Glomerular visceral epithelial cell (primary cell): ENCODE measurements around the gene SUCLG1.
"Not testable (repeated sequence)": the region's sequence is repeated elsewhere in the genome, so short reads cannot be mapped to it uniquely, and the experiment has no call there.

ENCODE experiments used
- DNase-seq: peaks from one replicate; pipeline ENCODE4 v3.0.0-alpha.2; 2016; ENCODE audit errors: extremely low spot score

Gene SUCLG1

DNA sequence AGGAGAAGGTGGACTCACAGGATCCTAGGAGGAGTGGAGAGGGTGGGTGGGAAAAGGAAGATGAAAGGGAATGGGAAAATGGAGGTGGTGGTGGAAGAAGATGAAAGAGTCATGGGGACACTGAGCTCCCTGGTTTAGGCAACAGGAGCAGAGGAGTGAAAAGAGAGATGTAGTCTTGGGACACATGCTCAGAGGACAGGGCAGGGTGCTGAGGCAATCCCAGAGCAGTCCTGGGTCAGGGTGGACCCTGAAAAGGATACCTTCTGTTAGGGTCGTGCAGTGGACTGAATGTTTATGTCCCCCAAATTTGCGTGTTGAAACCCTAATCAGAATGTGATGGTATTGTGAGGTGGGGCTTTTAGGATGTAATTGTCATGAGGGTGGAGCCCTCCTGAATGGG lies 37.9 kb downstream of the SUCLG1 start:
- no peak for DNase-seq

DNA sequence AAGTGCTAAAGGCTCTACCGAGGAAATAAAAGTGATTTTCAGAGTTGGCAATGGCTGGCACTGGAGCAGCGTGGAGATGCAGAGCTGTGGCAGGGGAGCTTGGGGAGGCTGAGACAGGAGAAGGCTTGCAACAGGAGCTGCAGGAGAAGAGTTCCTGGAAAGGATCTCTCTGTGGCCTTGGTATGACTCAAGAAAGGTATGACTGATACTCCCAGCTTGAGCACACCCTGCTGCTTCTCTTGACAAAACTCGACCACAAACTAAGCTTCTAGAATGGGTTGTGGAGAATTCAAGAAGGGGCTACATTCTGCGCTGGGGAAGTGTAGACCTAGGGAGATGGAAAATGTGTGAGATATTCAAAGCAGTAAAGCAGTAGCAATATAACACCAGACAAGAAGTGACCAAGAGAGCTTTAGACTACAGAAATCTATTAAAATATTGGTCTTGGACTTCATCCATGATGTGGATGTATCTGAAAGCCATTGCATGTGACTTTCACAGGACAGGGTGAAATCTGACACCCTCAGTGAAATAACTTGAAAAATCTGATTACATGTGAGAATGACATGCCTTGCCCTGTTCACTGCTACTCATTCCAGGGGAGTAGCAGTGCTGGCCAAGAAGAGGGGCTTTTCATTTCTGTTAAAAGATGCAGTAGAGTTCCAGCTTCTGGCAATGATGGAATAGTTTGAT lies 41.5 kb downstream of the SUCLG1 start:
- DNase-seq = no peak

DNA sequence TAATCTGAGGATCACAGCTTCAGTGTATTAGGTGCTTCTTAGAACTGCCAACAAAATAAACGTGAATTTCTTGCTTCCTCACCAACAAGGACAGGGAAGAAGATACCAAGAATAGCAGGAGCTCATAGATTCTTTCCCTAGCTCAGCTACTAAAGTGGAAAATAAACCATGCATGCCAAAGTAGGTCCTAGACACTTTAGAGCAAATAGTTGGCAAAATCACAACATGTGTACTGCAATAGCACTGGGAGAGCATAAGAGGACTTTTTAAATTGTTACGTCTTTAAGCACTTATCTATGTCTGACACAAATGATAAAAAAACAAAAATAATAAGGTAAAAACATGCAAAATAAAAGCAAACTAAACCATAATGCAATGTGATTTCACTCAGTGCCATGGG lies 49.5 kb downstream of the SUCLG1 start:
- no peak for DNase-seq

DNA sequence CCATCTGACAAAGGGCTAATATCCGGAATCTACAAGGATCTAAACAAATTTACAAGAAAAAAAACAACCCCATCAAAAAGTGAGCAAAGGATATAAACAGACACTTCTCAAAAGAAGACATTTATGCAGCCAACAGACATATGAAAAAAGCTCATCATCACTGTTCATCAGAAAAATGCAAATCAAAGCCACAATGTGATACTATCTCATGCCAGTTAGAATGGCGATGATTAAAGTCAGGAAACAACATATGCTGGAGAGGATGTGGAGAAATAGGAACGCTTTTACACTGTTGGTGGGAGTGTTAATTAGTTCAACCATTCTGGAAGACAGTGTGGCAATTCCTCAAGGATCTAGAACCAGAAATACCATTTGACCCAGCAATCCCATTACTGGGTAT lies 57.0 kb downstream of the SUCLG1 start:
- DNase-seq = not testable (repeated sequence)

DNA sequence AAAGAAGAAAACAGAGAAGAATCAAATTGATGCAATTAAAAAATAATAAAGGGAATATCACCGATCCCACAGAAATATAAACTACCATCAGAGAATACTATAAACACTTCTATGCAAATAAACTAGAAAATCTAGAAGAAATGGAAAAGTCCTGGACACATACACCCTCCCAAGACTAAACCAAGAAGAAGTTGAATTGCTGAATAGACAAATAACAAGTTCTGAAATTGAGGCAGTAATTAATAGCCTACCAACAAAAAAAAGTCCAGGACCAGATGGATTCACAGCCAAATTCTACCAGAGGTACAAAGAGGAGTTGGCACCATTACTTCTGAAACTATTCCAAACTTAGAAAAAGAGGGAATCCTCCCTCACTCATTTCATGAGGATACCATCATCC lies 59.2 kb downstream of the SUCLG1 start:
- not testable (repeated sequence) for DNase-seq

DNA sequence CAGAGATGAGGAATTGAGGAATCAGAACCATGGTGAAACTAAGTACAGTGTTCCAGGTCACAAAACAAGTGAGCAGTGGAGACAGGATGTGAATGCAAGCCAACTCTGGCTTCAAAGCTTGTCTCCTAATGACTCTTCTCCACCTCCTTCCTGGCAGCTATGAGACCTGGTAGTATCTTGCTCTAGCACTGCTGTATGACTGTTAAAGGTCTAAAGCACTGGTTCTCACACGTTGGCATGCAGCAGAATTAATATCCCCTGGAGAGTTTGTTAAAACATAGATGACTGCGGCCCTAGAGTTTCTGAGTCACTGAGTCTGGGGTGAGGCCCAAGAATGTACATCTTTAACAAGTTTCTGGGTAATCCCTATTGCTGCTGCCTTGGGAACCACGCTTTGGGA lies 63.3 kb downstream of the SUCLG1 start:
- peak; percentile 2 for DNase-seq

DNA sequence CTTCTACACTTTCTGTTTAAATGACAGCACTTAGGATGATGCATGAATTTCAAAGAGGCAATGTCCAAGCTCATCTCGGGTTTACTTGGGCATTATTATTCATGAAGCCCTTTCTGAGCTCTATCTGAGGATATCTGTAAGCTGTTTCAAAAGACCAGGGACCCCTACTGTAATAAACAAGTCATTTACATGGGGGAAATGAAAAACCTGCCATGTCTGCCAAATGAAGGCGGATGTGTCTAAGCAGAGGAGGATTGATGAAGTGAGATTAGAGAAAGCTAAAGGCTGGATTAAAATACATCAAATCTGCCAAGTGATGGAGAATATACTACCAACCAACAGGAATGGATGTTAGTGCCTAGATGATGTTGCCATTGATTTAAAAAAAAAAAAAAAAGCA lies 64.5 kb downstream of the SUCLG1 start:
- DNase-seq = no peak

DNA sequence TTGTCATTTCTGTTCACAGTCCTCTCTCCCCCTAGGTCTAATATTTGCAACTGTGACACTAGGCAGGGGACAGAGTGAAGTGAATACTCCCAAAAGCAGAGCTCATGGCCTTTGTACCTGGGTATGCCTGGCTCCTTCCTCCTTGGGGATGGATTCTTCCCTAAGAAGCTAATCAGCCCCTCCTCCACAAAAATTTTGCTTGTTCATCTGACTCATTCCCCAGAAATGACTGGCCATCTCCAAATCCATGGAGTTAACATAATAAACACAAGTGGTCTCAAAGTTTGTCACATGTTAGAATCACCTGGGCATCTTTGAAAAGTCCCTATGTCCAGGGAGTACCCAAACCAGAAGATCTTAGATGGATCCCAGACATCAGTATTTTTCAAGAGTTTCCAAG lies 65.3 kb downstream of the SUCLG1 start:
- DNase-seq = no peak

DNA sequence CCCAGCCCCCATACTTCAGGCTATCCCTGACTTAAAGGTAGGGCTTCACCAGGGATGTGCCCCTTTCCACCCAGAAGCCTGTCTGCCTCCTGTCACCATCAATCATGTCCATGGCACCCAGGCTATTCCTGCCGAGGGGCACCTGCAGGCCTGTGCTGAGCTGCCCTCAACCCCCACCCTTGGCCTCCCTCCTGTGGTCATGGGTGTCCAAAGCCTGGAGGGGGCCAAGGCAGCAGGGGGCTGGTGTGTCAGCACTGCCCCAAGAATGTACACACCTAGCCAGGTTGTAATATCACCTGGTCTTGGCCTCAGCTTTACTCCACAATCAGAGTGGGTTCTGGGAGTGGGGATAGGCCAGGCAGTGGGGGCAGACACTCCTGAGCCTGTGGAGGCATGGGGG lies 69.3 kb downstream of the SUCLG1 start:
- DNase-seq = no peak

DNA sequence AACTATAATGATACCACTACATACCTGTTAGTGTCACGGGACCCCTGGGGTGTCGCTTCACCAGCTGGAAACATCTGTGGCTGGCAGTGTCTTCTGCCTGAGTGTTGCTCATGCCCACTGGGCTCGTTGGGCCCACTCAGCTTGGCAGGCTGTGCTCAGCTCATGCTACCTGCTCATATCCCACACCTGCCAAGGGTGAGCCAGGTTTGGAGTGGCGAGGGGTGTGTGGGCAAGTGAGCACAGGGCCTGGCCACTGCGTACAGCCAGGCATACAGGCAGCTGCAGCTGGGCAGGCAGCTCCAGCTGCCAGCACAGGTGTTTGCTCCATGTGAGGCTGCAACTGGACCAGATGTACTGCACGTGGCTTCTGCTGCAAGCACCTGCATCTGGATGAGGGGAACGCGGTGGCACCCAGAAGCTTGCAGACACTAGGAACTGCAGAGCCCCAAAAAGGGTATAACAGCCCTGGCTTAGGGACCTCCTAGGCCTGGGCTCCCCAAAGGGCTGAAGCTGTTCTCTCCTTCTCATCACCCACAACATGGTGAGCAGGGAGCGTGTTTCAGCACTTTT lies 70.1 kb downstream of the SUCLG1 start:
- no peak for DNase-seq

DNA sequence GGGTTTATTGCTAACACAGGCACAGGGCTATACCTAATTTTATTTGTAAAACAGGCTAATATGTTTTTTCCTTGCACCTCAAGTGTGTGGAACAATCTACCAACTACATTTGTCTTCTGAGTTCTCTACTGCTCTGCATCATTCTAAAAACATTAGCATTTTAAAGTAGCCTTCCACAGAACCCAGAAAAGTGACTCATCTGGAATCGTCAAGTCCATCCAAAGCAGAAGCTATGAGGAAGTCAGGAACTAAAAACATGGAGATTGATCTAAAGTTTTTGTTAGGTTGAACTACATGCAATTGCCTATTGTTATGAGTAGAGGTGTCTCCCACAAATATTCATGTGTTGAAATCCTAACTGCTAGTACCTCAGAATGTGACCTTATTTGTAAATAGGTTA lies 70.9 kb downstream of the SUCLG1 start:
- DNase-seq = peak; percentile 1

DNA sequence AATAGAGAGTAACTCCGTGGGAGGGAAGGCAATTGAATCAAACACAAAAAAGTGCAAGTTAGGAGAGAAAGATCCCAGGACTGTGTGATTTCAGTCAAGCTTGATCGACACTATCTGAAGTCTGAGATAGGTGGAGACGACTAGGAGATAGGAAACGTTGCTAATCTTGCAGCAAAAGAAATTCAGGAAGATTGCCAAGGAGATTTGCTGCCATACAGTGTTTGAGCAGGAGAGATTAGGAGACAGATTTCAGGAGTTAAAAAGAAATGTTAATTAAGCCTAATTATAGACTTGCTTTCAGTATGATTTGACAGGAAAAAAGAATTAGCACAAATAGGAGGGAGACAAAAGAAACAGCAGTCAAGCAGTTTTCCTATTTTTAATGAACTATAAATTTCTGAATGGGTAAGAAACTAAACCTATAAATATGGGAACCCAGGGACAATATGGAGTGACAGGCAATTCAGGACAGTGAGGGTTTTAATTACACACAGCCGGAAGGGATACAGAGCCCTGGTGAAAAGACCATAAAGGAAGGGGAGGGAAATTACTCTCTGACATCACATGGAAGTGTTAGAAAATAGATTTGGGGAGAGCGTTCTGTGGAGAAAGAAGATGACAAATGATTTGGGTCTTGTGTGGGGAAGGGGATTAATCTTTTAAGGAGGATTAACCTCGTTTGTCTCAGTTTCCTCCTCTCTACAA lies 72.6 kb downstream of the SUCLG1 start:
- DNase-seq = no peak

DNA sequence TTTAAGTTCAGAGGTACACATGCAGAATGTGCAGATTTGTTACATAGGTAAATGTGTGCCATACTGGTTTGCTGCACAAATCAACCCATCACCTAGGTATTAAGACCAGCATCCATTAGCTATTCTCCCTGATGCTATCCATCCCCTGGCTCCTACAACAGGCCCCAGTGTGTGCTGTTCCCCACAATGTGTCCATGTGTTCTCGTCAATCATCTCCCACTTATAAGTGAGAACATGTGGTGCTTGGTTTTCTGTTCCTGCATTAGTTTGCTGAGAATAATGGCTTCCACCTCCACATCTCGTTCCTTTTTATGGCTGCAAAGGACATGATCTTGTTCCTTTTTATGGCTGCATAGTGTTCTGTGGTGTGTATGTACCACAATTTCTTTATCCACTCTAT lies 75.8 kb downstream of the SUCLG1 start:
- no peak for DNase-seq

DNA sequence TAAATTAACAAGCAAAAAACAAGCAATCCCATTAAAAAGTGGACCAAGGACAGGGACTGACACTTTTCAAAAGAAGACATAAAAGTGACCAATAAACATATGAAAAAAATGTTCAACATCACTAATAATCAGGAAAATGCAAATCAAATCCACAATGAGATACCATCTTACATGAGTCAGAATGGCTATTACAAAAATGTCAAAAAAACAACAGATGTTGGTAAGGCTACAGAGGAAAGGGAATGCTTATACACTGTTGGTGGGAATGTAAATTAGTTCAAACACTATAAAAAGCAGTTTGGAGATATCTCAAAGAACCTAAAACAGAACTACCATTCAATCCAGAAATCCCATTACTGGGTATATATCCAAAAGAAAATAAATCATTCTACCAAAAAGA lies 78.2 kb downstream of the SUCLG1 start:
- DNase-seq = no peak

DNA sequence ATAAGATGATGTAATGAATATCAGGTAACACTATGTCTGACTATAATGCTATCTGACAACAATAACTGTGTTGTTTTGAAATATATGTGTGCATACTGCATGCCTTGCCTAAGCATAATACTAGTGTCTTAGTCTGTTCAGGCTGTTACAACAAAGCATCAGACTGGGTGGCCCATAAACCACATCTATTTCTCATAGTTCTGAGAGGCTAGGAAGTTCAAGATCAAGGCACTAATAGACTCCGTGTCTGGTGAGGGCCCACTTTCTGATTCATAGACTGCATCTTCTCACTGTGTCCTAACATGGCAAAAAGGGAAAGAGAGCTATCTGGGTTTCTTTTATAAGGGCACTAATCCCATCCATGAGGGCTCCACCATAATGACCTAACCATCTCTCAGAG lies 80.1 kb downstream of the SUCLG1 start:
- DNase-seq = no peak

DNA sequence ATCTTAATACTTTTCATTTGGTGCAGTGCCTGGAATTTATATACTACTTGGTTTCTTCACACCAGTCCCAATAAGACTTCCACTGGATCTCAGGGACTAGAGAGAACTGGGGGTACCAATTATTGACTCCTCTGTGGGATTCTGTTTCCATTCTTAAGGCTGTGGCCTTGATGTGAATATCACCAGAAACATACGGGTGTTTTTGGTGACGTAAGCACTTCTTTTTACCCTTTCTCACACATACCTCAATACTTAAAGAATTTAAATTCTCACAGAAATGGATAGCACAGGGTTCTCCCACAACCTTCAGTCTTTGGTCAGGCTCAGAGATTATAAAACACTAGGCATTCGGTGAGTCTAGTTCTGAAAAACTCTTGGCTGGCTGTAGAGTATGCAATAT lies 84.1 kb downstream of the SUCLG1 start:
- DNase-seq = no peak

DNA sequence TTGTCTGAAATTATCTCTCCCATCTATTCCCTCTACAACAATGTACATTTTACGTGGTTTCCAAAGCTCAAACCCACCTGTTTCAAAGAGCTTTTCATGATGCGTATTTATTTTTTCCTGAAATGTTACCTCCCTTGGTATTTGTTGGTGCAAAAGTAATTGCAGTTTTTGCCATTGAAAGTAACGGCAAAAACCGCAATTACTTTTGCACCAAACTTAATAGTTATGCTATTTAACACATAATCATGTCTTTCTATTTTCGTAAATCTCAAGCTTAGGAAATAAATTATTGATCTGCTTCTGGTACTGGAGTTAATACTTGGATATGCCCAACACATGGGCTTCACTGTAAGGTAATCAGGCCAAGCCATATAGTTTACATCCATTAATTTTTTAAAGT lies 85.2 kb downstream of the SUCLG1 start:
- no peak for DNase-seq
